KG1 (cell line): ENCODE measurements around the gene ZNF746.
"Not testable (repeated sequence)": the region's sequence is repeated elsewhere in the genome, so short reads cannot be mapped to it uniquely, and the experiment has no call there.

Experiments
- DNase-seq: peaks from one replicate; lab custom pipeline; 2025; lab: John Stamatoyannopoulos, UW

ZNF746 gene

GRCh38 chr7:149497467-149498261, at the start of gene ZNF746:
TSS of gene ZNF746 (minus strand) at chr7:149497809. CDS start at chr7:149497536, 273 bp downstream.
- no peak for DNase-seq

DNA sequence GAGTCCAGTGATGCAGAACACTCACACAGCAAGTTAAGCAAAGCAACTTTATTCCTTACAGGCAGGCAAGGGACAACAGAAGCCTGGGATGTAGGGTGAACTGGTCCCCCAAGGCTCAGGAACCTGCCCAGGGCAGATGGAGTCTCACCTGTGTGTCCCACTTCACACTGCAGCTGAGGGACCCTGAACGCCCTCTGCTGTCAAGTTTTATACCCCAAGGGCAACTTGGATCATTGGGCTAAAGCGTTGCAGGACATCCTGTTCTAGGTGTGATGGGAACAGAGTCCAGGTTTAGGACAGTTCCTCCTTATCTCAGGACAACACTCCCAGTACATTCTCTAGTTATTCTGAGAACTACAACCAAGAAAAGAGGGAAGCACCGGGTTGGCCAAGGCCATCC, 49.5 kb upstream of the ZNF746 start:
- no peak for DNase-seq

DNA sequence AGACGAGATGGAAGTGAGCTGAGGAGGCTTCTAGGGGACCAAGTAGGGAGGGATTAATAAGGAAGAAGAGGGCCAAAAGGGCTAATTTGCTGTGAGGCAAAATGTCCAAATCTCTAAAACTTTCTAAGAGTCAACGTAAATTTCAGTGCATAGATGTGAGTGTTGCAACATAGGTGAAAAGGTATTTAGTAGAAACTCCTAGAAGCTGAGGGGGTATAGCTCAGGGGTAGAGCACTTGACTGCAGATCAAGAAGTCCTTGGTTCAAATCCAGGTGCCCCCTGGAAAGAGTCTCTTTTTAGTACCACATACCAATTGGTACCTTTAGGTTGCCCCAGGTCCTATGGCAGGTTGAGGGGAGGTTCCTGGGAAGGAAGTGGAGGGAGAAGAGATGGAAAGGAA, 48.7 kb upstream of the ZNF746 start:
- no peak for DNase-seq

DNA sequence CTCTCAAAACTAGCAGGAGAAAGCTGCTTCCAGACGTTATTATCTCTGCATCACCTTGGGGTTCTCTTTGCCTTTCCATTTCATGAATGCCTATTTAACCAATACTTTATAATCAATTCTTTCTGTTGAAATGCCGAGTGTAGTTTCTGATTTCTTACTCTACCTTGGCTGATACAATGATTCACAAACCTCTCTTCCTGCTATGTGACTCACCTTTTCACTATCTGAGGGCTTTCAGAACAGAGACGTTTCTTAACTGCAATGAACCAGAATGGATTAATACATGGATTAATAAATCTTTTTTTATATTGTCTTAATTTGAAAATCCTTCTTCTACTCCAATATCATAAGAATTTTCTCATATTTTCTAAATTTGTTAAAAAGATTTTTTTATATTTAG, 46.4 kb upstream of the ZNF746 start:
- no peak for DNase-seq

DNA sequence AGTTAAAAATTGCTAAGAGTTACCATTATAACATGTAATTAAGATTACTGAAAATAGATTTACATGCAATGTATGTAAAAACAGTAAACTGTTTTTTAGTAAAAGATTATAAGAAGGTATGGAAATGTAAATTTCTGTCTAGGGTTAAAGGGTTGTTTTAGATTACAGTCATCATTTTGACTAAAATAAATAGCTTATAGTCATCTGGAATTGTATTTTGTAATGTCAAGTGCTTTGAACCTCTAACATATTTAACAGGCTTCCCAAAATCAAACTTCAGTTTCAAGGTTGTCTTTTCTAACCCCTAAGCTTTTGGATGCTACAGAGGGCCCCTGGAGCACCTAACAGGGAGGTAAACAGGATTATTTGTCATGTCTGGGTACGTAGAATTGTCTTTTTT, 35.0 kb upstream of the ZNF746 start:
- no peak for DNase-seq

- no peak for DNase-seq
These were observed 31.6 kb upstream of the ZNF746 start for GRCh38 chr7:149529136-149529718.

GRCh38 chr7:149527414-149527813, 29.8 kb upstream of the ZNF746 start:
- no peak for DNase-seq

DNA sequence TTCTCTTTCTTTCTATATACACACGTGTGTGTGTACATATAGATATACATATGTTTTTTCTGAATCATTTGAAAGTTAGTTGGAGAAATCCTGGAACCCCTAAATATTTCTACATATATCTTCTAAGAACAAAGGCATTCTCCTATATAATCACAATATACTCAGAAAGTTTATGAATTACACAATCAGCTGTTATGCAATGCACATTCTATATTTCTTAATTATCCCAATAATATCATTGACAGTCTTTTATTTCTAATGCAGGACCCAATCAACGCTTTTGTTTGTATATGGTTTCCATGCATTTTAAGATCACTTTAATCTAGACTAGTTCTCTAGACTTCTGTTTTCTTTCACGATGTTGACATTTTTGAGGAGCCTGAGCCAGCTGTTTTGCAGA, 27.7 kb upstream of the ZNF746 start:
- no peak for DNase-seq

DNA sequence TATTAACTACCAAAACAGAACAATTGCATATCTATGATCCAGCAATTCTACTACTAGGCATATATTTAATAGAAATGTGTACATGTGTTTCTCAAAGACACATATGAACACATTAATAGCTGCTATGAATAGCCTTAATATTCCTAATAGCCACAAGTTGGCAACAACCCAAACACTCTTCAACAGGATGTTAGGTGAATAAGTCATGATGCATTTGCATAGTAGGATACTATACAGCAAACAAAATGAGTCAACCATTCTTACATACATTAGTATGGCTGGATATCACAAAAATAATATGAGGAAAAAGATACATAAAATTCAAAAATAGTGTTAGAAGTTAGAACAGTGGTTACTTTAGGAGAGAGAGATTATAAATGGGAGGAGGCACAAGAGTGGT, 26.8 kb upstream of the ZNF746 start:
- DNase-seq, result no peak

GRCh38 chr7:149510248-149510647, 12.6 kb upstream of the ZNF746 start:
- DNase-seq, result no peak

DNA sequence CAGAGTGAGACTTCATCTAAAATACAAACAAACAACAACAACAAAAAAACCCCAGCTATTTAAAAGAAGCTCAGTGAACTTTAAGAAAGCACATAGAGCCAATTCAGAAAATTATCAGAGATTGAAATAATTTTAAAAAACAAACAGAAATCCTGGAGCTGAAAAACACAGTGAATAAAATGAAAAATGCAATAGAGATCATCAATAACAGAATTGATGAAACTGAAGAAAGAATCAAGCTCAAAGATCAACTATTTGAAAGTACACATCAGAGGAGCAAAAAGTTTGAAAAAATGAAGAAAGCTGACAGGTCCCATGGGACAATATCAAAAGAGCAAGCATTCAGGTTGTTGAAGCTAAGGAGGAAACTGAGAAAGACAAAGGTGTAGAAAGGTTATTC, 12.2 kb upstream of the ZNF746 start:
- no peak for DNase-seq

DNA sequence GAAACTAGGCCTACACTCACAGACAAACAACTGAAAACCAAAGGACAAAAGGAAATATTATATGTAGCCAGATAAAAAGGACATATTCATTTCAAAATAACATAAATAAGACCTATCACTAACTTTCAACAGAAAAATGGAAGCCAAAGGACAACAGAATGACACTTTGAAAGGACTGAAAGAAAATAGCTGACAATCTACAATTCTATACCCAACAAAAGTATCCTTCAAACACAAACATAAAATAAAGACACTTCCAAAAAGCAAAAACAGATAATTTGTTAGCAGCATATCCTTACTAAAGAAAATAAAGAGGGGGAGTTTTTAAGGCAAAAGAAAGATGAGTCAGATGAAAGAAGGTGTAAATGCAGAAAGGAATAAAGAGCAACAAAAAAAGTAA, 7.9 kb upstream of the ZNF746 start:
- no peak for DNase-seq

DNA sequence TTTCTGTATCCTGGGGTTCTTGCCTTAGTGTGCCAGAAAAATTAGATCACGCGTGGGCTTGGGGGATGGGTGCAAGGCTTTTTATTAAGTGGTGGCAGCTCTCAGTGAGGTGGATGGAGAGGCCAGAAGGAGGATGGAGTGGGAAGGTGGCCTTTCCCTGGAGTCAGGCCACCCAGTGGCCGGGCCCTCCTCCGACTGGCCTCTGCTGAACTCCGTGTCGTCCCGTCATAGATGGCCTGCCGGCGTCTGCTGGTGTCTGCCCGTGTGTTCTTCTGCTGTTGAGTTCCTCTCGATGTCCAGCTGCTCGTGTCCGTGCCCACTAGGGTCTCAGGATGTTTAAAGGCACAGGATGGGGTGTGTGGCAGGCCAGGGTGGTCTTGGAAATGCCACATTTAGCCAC, 4.0 kb upstream of the ZNF746 start:
- no peak for DNase-seq

DNA sequence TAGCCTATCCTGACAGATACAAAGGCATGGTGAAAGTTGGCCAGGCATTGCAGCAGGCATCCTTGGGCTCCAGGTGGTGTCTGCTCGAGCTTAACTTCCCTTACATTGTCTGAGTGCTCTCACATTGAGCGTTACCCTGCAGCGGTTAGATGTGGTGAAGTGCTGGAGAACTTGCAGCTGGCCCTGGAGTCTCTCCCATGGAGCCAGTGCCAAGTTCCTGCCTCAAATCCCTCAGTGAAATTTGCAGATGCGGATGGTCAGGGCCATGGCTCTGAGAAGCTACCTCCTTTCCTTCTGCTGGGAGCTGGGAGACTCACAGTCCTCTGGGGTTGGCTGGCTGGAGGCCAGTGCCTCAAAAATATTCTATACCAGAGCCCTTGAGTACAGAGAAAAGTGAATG, 3.3 kb upstream of the ZNF746 start:
- no peak for DNase-seq

- no peak for DNase-seq
These were observed 2.6 kb upstream of the ZNF746 start for GRCh38 chr7:149500201-149500600.

- DNase-seq, result no peak
These were observed 1.2 kb upstream of the ZNF746 start for GRCh38 chr7:149498811-149499210.

DNA sequence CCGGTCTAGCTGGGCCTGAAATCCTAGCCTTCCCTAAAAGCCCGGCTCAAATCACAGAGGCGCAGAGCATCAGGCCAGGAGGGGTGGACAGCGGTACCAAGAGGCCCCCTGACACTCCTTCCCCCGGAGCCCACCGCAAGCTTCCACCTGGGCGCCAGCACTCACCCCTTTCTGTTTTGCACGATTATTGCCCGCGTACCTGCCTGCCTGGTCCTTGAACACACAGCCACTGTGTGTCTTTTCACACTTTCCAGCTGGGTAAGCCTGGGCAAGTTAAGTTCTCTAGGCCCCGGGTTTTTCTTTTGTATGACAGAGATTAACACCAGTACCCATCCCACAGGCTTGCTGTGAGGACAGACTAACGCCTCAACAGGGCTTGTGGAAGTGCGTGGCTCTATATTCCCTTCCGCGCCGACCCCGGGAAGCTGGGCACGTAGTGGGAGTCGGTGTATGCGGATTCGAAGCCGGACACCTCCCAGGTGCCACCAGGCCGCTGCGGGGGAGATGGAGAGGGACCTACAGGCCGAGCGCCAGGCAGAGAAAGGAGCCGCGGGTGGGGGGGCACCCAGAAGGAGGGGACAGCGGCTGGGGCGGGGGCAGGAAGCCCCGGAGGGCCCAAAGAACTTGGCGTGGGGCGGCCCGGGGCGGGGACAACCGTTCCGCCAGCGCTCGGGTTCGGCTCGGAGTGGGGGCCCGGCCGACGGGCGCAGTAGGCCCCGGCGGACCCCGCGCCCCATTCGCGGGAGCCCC, 792 bp downstream of the ZNF746 start:
- no peak for DNase-seq

- no peak for DNase-seq
These were observed 1.6 kb downstream of the ZNF746 start for GRCh38 chr7:149495785-149496641.

DNA sequence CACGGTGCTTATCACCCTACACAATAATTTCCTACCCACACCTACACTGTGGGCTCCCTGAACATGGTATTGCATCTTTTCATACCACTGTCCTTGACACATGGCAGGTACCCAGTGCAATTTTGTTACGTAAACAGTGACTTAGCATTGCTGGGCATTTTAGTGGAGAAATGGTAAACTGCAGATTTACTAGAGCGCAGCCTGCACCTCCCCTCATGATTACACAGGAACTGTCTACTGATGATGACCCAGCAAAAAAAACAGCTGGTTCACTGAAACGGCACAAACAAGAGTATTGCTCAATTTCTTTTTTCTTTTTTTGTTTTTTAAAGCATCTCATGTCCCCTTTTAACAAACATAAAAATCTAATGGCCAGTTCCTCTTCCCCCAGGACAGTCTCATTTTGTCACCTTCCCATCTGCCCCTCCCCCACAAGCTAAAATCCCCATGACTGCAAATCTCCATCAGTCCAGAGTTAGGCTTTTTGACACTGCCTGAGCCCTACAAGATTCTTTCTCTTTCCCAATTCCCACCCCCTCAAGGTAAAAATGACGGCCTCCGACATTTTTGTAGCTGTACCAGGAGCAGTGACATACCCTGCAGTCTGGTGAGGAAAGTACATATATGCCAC, 2.8 kb downstream of the ZNF746 start:
- no peak for DNase-seq

DNA sequence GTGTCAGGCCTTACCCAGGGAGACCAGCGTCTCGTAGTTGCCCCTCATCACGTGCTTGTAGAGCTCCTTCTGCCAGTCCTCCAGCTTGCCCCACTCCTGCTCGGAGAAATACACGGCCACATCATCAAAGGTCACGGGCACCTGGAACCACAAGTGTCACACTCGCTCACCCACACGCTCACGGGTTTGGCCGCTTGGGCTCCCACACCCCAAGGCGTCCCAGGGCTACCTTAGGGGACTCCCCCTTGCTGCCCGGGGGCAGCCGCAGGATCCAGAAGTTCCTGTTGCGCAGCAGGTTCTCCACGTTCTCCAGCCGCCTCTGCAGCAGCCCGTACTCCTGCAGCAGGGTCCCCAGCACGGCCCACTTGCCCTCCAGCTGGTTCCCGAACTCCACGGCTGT, 3.6 kb downstream of the ZNF746 start:
- not testable (repeated sequence) for DNase-seq

GRCh38 chr7:149493366-149493765, 4.2 kb downstream of the ZNF746 start:
- no peak for DNase-seq
